ENCODE measurements around the gene PFDN4.
"Not testable (repeated sequence)": the region's sequence is repeated elsewhere in the genome, so short reads cannot be mapped to it uniquely, and the experiment has no call there.

Gene PFDN4

DNA sequence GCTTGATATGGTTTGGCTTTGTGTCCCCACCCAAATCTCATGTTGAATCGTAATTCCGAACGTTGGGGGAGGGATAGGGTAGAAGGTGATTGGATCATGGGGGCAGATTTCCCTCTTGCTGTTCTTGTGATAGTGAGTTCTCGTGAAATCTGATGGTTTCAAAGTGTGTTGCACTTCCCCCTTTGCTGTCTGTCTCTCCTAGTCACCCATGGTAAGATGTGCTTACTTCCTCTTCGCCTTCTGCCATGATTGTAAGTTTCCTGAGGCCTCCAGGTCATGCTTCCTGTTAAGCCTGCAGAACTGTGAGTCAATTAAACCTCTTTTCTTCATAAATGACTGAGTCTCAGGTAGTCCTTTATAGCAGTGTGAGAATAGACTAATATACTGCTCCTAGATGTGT is 19.9 kb downstream of the PFDN4 start:
- peak; percentile 16 for DNase-seq

DNA sequence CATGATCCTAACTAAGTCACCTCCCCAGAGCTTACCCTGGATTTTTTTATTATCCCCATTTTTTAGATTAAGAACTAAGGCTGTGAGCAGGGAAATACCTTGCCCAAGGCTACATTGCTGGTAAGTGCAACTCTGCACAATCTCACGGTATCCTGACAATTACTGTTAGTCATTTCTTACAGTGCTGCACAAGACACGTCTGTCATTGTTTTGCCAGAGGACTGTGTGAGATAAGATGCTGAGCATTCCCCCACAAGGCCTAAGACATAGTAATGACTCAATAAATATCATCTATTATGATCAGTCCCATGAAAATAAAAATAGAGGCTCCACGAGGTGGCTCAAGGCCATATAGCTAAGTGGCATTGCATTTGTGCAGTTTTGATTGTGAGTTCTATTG is 21.0 kb downstream of the PFDN4 start:
- no peak for DNase-seq

DNA sequence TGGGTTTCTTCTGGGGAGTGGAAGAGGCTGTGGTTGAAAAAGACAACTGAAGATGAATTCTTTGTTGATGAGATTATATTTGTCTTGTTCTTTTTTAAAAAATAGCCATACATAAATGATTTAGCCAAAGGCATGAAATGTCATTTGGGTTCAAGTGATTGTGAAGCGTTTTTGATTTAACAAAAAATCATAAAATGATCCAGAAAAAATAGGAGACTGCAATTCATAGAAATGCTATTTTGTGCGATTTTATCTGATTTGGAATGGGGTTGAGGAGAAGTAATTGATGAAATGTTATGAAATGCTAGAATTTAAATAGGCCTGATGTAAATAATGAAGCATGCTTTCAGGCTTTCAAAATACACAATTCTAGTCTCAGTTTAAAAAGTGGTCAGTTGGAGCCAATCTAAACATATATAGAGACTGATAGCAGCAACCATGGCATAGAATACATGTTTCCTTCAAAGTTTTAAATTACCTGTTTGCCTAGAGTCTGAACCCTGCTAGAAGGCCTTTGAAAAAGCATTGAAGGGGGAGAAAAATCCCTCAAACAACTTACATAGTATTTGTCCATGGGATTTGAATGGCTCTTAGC is 21.8 kb downstream of the PFDN4 start:
- no peak for DNase-seq

DNA sequence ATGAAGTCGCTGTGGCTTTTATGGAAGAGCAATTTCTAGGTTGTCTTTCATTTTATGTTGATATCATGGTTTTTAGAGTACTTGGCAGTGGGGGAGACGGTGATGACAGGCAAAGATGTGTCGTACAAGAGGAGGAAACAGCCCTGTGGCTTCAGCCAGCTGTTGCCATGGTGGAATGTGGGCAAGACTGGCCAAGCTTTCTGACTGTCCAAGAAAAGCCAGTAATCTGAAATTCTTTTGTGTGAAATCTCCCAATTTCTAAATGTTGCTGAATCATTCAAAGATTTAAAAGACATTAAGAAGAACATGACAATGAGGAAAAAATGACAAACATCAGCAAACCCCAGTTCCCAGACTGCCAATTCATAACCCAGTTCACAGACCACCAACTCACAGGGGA is 23.1 kb downstream of the PFDN4 start:
- no peak for DNase-seq

DNA sequence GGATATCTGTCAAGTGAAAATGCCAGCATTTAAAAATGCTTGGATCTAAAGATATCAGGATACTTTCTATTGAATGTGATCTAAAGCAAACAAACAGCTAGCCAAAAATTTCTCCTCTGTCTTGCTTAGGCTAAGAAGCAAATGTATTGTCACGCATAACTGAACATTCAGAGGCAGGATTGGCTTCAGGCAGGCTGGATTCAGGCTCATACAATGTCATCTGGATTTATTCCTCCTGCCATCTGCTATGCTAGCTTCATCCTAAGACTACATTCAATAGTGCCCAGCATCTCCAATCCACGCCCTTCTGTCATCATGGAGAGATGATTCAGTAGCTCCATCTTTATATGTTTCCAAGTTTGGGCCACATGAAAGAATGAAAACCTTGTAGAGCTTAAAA is 27.1 kb downstream of the PFDN4 start:
- no peak for DNase-seq

DNA sequence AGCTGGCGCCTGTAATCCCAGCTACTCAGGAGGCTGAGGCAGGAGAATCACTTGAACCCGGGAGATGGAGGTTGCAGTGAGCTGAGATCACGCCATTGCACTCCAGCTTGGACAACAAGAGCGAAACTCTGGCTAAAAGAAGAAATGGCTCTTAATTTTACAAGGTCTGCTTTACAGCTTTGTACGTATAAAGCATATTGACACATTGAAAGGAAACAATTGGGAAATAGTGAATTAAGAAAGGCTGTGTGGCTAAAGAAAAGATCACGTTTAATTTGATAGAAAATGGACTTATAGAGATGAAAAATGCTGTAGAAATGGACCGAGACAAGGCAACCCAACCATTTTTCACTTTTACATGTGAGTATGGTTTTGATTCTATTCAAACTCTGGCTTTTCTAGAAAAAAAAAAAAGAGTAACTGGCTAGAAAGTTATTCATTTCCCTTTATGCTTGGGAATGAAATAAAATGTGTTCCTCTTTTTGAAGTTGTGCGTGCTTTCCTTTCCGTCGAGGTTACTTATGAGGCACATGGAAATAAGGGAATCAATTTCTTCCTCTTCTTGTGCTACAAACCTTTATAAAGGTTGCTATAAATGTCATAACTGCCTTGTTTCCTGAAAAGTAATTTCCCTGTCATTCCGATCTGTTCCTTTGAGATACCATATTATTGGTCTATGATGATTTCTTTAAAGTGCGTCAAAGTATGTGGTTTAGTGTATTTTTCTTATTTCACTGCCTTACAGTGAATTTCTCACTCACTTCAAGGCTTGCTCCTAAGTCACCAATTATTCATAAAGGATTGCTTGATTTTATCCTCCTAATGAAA is 29.4 kb downstream of the PFDN4 start:
- DNase-seq = peak; percentile 60

DNA sequence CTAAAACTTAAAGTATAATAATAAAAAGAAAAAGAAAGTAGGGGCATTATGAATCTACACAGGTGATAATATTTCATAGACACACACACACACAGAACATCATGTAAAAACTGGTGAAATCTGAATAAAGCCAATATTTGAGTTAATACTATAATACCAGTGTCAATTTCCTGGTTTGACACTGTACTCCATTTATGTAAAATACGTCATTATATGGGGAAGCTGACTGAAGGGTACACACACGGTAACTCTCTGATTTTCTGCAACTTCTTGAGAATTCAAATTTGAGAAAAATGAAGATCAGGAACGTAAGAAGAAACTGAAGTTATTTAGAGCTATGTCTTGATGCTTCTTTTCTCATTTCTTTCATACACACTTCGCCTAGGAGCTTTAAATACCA is 36.2 kb downstream of the PFDN4 start:
- DNase-seq = no peak

DNA sequence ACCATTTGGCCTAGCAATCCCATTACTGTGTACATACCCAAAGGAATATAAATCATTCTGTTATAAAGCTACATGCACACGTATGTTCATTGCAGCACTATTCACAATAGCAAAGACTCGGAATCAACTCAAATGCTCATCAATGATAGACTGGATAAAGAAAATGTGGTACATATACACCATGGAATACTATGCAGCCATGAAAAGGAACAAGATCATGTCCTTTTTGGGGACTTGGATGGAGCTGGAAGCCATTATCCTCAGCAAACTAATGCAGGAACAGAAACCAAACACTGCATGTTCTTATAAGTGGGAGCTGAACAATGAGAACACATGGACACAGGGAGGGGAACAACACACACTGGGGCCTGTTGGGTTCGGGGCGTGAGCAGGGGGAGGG is 40.8 kb downstream of the PFDN4 start:
- DNase-seq = not testable (repeated sequence)

DNA sequence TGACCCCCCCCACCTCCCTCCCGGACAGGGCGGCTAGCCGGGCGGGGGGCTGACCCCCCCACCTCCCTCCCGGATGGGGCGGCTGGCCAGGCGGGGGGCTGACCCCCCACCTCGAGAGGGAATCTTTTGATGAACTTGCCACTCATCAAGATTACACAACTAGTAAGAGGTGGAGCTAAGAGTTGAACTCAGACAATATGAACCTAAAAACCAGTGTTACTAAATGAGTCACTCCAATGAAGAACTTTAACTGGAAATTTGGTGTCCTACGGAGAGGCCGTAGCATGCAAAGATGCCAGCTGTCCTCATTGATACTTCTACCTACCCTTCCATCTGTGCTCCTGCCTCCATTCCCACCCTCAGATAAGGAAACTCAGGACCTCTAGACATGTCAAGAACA is 42.8 kb downstream of the PFDN4 start:
- no peak for DNase-seq

DNA sequence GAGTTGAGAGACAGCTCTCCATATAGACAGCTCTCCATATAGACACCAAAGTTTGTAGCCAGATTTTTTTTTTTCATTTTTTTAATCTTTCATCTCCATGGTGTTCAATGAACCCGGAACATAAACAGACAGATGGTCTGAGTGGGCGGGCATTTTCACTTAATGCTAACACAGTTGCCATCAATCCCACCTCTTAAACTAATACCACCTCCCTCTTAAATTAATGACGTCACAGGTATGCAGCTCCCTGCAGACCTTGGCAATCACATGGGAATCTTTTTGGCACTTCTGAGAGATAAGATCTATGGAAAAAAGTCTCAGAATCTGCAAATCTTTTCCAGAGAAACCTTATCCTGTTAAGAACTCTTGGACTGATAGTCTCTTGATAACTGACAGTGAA is 43.2 kb downstream of the PFDN4 start:
- no peak for DNase-seq

DNA sequence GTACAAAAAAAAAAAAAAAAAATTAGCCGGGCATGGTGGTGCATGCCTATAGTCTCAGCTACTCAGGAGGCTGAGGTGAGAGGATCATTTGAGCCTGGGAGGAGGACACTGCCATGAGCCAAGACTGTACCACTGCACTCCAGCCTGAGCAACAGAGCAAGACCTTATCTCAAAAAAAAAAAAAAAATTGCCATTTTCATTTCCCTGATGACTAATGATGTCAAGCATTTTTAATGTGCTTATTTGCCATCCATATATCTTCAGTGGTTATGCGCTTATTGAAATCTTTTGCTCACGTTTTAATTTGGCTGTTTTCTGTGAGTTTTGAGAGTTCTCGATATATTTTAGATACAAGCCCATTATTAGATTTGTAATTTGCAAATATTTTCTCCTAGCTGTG is 46.7 kb downstream of the PFDN4 start:
- DNase-seq = no peak

DNA sequence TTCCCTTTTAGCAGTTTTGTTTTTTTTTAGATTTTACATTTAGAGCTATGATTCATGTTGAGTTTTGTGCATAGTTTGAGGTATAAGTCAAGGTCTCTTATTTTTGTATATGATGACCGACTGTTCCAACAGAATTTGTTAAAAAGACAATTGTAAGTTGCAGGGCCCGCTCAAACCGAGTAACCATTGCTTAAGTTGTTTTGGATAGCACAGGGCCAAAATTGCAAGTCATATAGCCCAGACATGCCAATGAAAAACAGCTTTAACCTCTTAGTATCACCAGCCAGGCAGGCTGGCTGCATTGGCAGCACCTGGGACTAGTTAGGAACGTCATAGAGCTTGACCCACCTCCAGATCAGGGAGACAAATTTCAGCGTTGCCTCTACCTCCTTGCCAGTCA is 47.3 kb downstream of the PFDN4 start:
- DNase-seq = no peak

DNA sequence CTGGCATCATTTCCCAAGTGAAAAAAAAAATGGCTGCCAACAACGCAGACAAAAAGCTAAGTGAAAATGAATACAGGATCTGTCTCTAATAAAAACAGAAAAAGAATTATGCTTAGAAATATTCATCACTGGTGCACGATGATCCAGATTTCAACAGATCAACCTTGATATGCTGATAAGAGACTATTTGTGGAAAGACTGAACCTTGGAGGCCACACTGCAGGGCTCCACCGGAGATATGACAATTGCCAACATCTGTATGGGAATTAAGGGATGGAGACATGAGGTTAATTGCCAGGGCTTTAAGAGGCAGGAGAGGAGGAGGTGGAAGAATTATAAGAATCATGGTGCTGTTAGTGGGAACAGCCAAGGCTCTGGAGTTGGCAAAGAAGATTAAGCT is 48.3 kb downstream of the PFDN4 start:
- DNase-seq = no peak

DNA sequence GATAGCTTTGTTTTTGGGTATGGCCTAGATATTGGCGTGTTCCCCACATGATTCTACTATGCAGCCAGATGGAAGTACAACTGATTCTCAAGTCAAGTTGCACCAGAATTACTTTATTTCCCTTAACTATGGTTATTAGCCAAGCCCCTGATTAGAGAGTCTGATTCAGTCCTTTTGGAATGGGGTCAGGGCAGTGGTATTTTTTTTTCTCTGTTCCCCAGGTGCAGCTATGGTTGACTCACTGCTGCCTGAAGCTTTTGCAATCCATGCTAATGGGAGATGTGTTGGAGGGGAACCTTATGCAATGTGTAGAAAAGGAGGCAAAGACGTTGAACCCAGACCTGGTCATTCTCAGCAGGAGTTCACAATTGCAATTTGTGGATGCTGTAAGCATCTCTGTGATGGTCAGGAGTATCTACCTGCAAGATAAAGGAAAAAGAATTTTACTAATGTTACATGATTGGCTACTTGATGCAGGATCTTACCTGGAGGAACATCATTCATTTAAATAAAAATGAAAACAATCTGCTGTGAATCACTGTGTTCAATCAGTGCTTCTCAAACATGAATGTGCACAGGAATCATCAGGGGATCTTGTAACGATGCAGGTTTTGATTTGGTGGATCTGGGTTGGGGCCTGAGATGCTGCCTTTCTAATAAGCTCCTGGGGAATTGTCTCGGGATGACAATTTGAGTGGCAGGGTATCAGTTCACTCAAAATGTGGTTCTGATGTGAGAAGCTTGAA is 49.4 kb downstream of the PFDN4 start:
- no peak for DNase-seq

DNA sequence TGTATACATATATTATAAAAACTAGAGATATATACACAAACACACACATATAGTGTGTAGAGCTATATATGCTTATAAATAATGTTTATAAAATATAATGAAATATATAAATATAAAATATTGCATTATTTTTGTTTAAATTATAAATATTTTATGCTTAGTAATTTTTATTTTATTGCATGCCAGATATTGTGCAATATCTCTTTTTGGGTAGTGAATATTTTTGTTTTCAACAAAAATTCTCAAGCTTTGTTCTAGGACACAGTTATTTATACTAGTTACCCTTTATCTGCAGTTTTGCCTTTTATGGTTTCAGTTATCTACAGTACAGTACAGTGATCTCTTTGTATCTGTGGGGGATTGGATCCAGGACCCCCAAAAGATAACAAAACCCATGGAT is 52.2 kb downstream of the PFDN4 start:
- no peak for DNase-seq

DNA sequence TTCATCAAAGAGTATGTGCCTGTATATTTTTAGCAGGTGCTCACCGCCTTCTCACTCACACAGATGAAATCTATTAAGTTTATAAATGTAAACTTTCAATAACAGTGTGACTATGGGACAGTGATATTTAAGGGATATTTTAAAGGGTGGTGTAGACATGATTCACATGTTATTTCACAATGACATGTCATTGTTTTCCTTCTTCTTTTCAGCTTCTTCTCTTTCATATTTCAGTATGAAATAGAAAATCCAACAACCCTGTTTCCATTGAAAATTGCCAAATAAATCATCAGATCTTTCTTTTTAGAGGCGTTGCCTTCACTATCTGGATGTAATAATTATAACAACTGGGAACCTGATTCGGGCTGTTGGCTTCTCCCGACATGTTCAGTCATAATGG is 54.8 kb downstream of the PFDN4 start:
- DNase-seq = peak; percentile 62

DNA sequence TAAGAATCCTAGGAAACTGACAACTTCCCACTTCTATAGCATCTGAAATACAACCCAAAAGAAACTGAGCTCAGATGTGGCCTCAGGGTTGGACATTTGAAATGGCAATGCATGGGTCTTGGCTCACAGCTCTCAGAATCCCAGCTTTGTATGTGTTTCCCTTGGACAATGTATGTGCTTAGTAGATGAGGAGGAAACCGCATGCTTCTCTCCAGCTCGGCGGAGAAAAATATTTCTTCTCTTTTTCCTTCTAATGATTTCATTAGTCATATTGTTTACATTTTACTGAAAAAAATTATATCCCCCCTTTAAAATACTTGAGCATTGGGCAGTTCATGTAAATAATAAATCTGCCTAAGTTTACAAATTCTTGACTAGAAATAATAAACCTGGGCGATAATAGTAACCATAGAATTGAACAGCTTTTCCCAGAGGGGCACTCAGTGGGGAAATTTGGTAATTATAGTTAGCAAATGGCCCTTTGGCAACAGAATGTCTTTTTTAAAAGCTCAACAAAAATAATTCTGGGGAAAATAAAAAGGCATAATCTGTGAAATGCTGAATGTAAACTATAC is 55.3 kb downstream of the PFDN4 start:
- no peak for DNase-seq

DNA sequence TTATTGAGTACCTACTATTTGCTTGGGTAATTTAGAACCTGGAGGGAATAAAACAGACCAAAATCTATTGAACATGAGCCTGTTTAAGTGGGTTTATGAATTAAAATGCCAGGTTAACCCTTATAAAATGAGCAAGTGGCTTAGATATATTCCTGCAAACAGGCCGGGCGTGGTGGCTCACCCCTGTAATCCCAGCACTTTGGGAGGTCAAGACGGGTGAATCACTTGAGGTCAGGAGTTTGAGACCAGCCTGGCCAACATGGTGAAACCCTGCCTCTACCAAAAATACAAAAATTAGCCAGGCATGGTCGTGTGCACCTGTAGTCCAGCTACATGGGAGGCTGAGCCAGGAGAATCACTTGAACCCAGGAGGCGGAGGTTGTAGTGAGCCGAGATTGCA is 57.9 kb downstream of the PFDN4 start:
- DNase-seq = not testable (repeated sequence)

DNA sequence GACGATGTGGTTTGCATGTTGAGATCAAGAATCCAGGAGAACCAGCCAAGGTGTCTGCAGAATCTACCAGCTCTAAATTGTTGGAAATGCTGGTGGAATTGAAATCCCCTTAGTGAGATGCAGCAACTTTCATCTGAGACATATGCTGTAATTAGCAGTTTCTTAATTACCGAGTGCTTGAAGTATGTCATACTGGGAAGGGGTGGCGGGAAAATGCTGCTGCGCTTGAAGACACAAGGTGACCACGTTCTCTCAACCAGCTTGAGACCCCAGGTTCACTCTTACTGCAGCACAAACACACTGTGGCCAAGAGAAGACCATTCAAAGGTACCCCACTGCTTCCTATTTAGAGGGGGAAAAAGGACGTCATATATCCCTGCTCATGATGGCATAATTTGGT is 59.0 kb downstream of the PFDN4 start:
- DNase-seq = no peak

DNA sequence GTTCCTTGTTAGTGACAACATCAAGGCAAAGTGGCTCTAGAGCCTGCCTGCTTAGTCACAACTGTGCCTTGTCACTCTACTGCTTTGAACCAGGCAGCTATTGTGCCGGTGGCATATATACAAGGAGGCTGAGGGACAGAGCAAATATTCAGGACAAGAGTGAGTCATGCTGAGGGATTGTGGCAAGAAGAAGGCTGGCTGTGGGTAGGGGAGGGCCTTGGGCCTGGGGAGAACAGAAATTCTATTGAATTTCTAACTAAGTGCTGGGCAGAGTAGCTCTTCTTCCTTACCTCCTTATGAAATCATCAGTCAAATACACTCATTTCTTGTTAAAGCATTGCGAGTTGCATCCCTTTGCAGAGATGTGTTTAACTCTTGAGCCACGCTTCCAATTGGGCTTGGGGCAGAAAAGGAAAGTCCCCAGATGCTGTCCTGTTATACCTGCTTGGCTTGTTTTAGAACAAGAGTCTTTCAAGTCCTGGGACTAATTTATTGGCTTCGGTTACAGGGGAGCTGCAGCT is 59.7 kb downstream of the PFDN4 start:
- DNase-seq = no peak

DNA sequence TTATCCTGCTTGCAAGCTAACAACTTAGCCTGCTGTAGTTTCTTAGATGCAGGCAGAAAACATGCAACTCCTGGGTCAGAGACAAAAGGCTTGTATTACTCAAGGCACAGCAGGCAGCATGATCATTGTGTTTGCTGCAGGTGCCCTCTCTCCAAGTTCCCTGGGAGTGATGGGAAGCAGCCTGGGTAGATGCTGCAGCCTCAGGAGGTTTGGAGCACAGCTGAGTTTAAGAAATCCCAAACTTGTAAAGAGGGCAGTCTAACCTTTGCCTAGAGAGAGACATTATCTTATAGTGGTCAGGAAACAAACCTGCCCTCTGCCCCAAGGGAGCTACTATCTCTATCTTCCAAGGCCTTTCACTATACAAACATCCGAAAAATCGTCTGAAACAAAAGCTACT is 61.1 kb downstream of the PFDN4 start:
- DNase-seq = no peak

Measured in inflammatory macrophage treated with lipopolysaccharide for 4 hours (primary cell).